Daoy (cell line): ENCODE results near the gene SLC6A2. TPM values are rescaled to one million over a fixed set of nuclear protein-coding genes. Genes with fewer than 3 reads are reported as not detected.
"Not testable (repeated sequence)": the region's sequence is repeated elsewhere in the genome, so short reads cannot be mapped to it uniquely, and the experiment has no call there.

Source experiments
- DNase-seq: peaks from one replicate; pipeline ENCODE4 v3.0.0-alpha.2; 2015; ENCODE audit warnings: low read depth
- total RNA-seq: library from RNA; depleted of rRNA; stranded (reverse); fragments of >200 nt; shearing (Covaris generic); gene quantifications from 2 replicates; pipeline ENCODE4 v1.2.3, GENCODE V29; 2014; rRNA removed

Gene SLC6A2
- total RNA-seq: not detected in 2 replicates

GRCh38 chr16:55655897-55656681, at the start of gene SLC6A2:
Gene SLC6A2 (plus strand): TSS chr16:55655988. CDS start chr16:55656695, 707 bp downstream.
- DNase-seq: peak; percentile 20

GRCh38 chr16:55613613-55614335, 42.0 kb upstream of the SLC6A2 start:
- DNase-seq: no peak

- DNase-seq: no peak
Measured at GRCh38 chr16:55615071-55615470, 40.7 kb upstream of the SLC6A2 start.

- DNase-seq: not testable (repeated sequence)
Measured at GRCh38 chr16:55615670-55616069, 40.1 kb upstream of the SLC6A2 start.

GRCh38 chr16:55621771-55622170, 34.0 kb upstream of the SLC6A2 start:
- DNase-seq: no peak

GRCh38 chr16:55622272-55622671, 33.5 kb upstream of the SLC6A2 start:
- no peak for DNase-seq

- DNase-seq: peak; percentile 47
Measured at GRCh38 chr16:55622930-55623561, 32.7 kb upstream of the SLC6A2 start.

GRCh38 chr16:55623640-55624039, 32.1 kb upstream of the SLC6A2 start:
- DNase-seq: no peak

GRCh38 chr16:55624696-55625095, 31.1 kb upstream of the SLC6A2 start:
- DNase-seq: no peak

GRCh38 chr16:55625843-55626242, 29.9 kb upstream of the SLC6A2 start:
- no peak for DNase-seq

GRCh38 chr16:55628306-55628968, 27.4 kb upstream of the SLC6A2 start:
- no peak for DNase-seq

- no peak for DNase-seq
Measured at GRCh38 chr16:55630774-55631173, 25.0 kb upstream of the SLC6A2 start.

GRCh38 chr16:55632259-55632658, 23.5 kb upstream of the SLC6A2 start:
- no peak for DNase-seq

- no peak for DNase-seq
Measured at GRCh38 chr16:55634193-55634592, 21.6 kb upstream of the SLC6A2 start.

GRCh38 chr16:55638256-55638655, 17.5 kb upstream of the SLC6A2 start:
- no peak for DNase-seq

- DNase-seq: no peak
Measured at GRCh38 chr16:55640701-55641327, 15.0 kb upstream of the SLC6A2 start.

GRCh38 chr16:55641430-55642056, 14.2 kb upstream of the SLC6A2 start:
- no peak for DNase-seq

- DNase-seq: no peak
Measured at GRCh38 chr16:55642611-55643010, 13.2 kb upstream of the SLC6A2 start.

GRCh38 chr16:55643161-55643970, 12.4 kb upstream of the SLC6A2 start:
- DNase-seq: no peak

GRCh38 chr16:55645986-55646385, 9.8 kb upstream of the SLC6A2 start:
- no peak for DNase-seq
